Heart left ventricle (tissue), 16 donors: ENCODE measurements around the gene PSMB1. TPM values are rescaled to one million over a fixed set of nuclear protein-coding genes. Genes with fewer than 3 reads are reported as not detected.

Experiments used
- ATAC-seq, 4 donors: fragments of 200-7000 bp; cut with Tn5 transposase; one replicate each; pipeline ENCODE4 v1.9.1; 2020 to 2022; ENCODE audit warnings: moderate library complexity in 4 of 4, mild to moderate bottlenecking in 3 of 4, moderate number of reproducible peaks in 1 of 4
- DNase-seq, 5 donors: peaks; one replicate each; pipeline ENCODE4 v3.0.0-alpha.2; 2020
- H3K27ac ChIP-seq, 12 donors: fragments of 200-600 bp; sonication (generic) in 4 of 12; one replicate each; pipeline versions ENCODE4 v1.5.0 to v1.8.0; 2016 to 2022; ENCODE audit warnings: mild to moderate bottlenecking in 2 of 12
- H3K27me3 ChIP-seq, 9 donors: fragments of 200-600 bp; sonication (generic) in 2 of 9; one replicate each; pipeline versions ENCODE4 v1.5.1 to v1.8.0; 2016 to 2022; ENCODE audit warnings: mild to moderate bottlenecking in 3 of 9
- H3K36me3 ChIP-seq, 9 donors: fragments of 200-600 bp; sonication (generic) in 2 of 9; one replicate each; pipeline versions ENCODE4 v1.5.0 to v1.8.0; 2018 to 2022; ENCODE audit warnings: mild to moderate bottlenecking in 2 of 9
- H3K4me1 ChIP-seq, 12 donors: fragments of 200-600 bp; sonication (generic) in 4 of 12; one replicate each; pipeline versions ENCODE4 v1.5.0 to v1.8.0; 2016 to 2022; ENCODE audit warnings: mild to moderate bottlenecking in 3 of 12
- H3K4me3 ChIP-seq, 12 donors: fragments of 200-600 bp; sonication (generic) in 4 of 12; one replicate each; pipeline versions ENCODE4 v1.5.0 to v1.8.0; 2017 to 2022; ENCODE audit warnings: mild to moderate bottlenecking in 9 of 12, moderate library complexity in 4 of 12
- H3K9me3 ChIP-seq, 12 donors: fragments of 200-600 bp; sonication (generic) in 4 of 12; one replicate each; pipeline versions ENCODE4 v1.5.0 to v1.8.0; 2016 to 2022; ENCODE audit warnings: mild to moderate bottlenecking in 1 of 12
- CTCF ChIP-seq, 12 donors: fragments of 200-600 bp; sonication (generic) in 4 of 12; IDR thresholded peaks; one replicate each; pipeline versions ENCODE4 v1.5.0 to v1.8.0; 2018 to 2022; ENCODE audit warnings: antibody characterized with exemption in 12 of 12, mild to moderate bottlenecking in 5 of 12
- POLR2A ChIP-seq, 2 donors: fragments of 450-650 bp; IDR thresholded peaks; one replicate each; pipeline ENCODE4 v1.6.1; 2017; ENCODE audit warnings: antibody characterized with exemption in 2 of 2, mild to moderate bottlenecking in 2 of 2, moderate library complexity in 2 of 2
- WGBS, 4 donors: extraction: QIAGEN DNeasy Blood & Tissue Kit in 2 of 4; methylation state at CpG; one replicate each; pipeline versions ENCODE4 v1.1.5 to v1.1.7; 2013 to 2018; 5-methylcytosine and 5-hydroxymethylcytosine counted together
- intact Hi-C, 10 donors: fragments of 100-400 bp; cut with DNase I; formaldehyde crosslinking; loops; one replicate each; pipeline versions ENCODE4 v1.11.1 to v1.14.2; 2022
- polyA plus RNA-seq, 2 donors: library from polyadenylated mRNA; stranded (reverse); fragments of 200-250 nt; gene quantifications; one replicate each; pipeline ENCODE4 v1.2.3, GENCODE V29; 2013
- total RNA-seq, 9 donors: library from RNA; depleted of rRNA in 2 of 9; stranded (reverse); fragments of >200 nt in 2 of 9; fragmentation: NEBNext Ultra II Directional in 3 of 9; extraction: Animal tissue kit (Norgen Biotek cat#: 25700) in 3 of 9; gene quantifications; one replicate each; pipeline versions ENCODE4 v1.1.0 to v1.2.4, GENCODE V29; 2016 to 2023
- donor health status: ischemic (EF 13 %, LVEDD 7.1; RV severe dilation, severe dysfunction).
- donor health status: healthy with polysubstance abuse.
- donor health status: DM: no; HTN: yes; CAD: no.
- donor health status: DM: no; HTN: no; CAD: no.
- donor health status: ischemic (EF 25% LVEDD 6.9; RV normal size, moderate dysfunction).
- donor health status: ischemic (EF 25% LVEDD 5.7; RV mildly dilated, moderate dysfunction).
- donor health status: healthy.
- donor health status: DM: yes; HTN: yes; CAD: no.
- donor health status: ischemic (EF 35%, LVEDD 5.7; RV mildly dilated, moderate dysfunction).
- donor health status: nonischemic (EF 11% LVEDD 7.7; RV severe dilation, severe dysfunction).
- donor health status: DM: yes; HTN: yes; CAD: no.
- donor health status: PGD.
- donor health status: ischemic (EF 29% LVEDD 5.4; RV normal size, mild dysfunction).
- donor health status: nonischemic (EF 23%, LVEDD 6.1; RV moderate dilation, normal function).

PSMB1 gene
- total and polyA plus RNA-seq, 11 donors, result 124 to 313 (median 146) TPM

GRCh38 chr6:170578909-170579308, 25.8 kb upstream of the PSMB1 start:
- Histone ChIP-seq H3K9me3 (no peaks in the 10 kb centered on the region), H3K36me3 (peaks cover 2 to 94% (median 90%) of the 10 kb centered on the region in 9 donors), H3K27ac (no peak overlapping the region), H3K4me1 (peaks cover 0 to 15% (median 5%) of the 10 kb centered on the region in 12 donors), H3K4me3 (no peak overlapping the region), H3K27me3 (no peaks in the 10 kb centered on the region)
- no peak for TF ChIP-seq CTCF (IDR thresholded peaks at IDR 0.05)
- ATAC-seq, result no peak
- DNase-seq, result no peak
- intact Hi-C loops, result no loop called here

GRCh38 chr6:170575250-170575649, 22.1 kb upstream of the PSMB1 start:
- 79 to 92% (median 87%) methylated on average over 1 of the region's 1 CpG for WGBS, 4 donors
- no peak overlapping the region for H3K4me3 ChIP-seq
- peaks cover 2 to 100% (median 99%) of the 10 kb centered on the region in 9 donors for H3K36me3 ChIP-seq
- H3K4me1 ChIP-seq, result no peaks in the 10 kb centered on the region
- no peaks in the 10 kb centered on the region for H3K9me3 ChIP-seq
- ATAC-seq (no peak), DNase-seq (no peak)
- TF ChIP-seq CTCF (IDR thresholded peaks at IDR 0.05) (no peak), POLR2A (IDR thresholded peaks at IDR 0.05) (no peak)
- H3K27me3 ChIP-seq, result no peaks in the 10 kb centered on the region
- H3K27ac ChIP-seq, result no peak overlapping the region
- intact Hi-C loops, result no loop called here

GRCh38 chr6:170572704-170573466, 19.8 kb upstream of the PSMB1 start:
- H3K27ac ChIP-seq, result no peak overlapping the region
- H3K9me3 ChIP-seq, result no peaks in the 10 kb centered on the region
- H3K4me1 ChIP-seq, result no peaks in the 10 kb centered on the region
- no peaks in the 10 kb centered on the region for H3K27me3 ChIP-seq
- H3K36me3 ChIP-seq, result peaks cover 0 to 99% (median 95%) of the 10 kb centered on the region in 9 donors
- TF ChIP-seq POLR2A (IDR thresholded peaks at IDR 0.05), result no peak
- no peak for TF ChIP-seq CTCF (IDR thresholded peaks at IDR 0.05)
- DNase-seq (no peak), ATAC-seq (no peak)
- intact Hi-C loops, result no loop called here
- no peak overlapping the region for H3K4me3 ChIP-seq
- WGBS, 4 donors, result 63 to 74% (median 70%) methylated on average over 2 of the region's 2 CpGs

- Histone ChIP-seq H3K4me3 (no peak overlapping the region), H3K36me3 (peaks cover 0 to 99% (median 93%) of the 10 kb centered on the region in 9 donors), H3K27ac (no peak overlapping the region), H3K9me3 (no peaks in the 10 kb centered on the region), H3K27me3 (no peaks in the 10 kb centered on the region), H3K4me1 (no peaks in the 10 kb centered on the region)
- intact Hi-C loops, result no loop called here
- 93 to 98% (median 96%) methylated on average over 7 to 8 of the region's 8 CpGs for WGBS, 4 donors
- TF ChIP-seq CTCF (IDR thresholded peaks at IDR 0.05), result no peak
- no peak for TF ChIP-seq POLR2A (IDR thresholded peaks at IDR 0.05)
- ATAC-seq (no peak), DNase-seq (no peak)
These were observed 11.9 kb upstream of the PSMB1 start for GRCh38 chr6:170564936-170565530.
